ENCODE measurements around the gene GIMAP8. TPM values are rescaled to one million over a fixed set of nuclear protein-coding genes. Genes with fewer than 3 reads are reported as not detected.
"Not testable (repeated sequence)": the region's sequence is repeated elsewhere in the genome, so short reads cannot be mapped to it uniquely, and the experiment has no call there.

Gene GIMAP8
- total RNA-seq, 2 experiments from 2014 or later: 9.1 to 9.7 TPM

DNA sequence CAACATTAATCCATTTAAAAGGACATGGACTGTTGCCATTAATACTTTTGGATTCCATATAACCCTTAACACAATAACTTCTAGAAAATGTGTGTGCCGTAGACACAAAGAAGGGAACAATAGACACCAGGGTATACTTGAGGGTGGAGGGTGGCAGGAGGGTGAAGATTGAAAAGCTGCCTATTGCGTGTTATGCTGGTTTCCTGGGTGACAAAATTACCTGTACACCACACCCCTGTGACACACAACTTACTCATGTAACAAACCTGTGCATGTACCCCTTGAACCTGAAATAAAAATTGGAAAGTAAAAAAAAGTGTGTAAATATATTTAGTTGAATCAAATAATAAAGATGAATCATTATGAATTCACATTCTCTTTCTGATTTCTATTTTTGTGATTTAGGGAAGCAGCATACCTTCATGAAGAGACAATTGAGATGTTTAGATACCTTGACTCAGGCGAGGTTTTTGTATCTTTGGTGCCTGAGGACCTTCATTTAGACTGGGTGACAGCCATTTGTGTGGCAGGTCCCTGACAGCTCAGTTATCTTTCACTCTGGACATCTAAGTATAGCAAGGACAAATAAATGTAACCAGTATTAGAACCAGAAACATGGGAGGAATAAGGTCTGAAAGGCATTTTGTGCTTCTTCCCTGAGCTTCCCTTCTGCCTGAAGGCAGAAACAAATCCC is 28.7 kb downstream of the GIMAP8 start:
- peaks cover 88% of the 10 kb centered on the region for H3K4me1 Mint-ChIP-seq (ENCODE audit: low read depth)
- H3K36me3 Mint-ChIP-seq (ENCODE audit: low read depth): peaks cover 31% of the 10 kb centered on the region
- H3K27ac Mint-ChIP-seq: peak overlapping the region; percentile 97
- H3K9me3 Mint-ChIP-seq: no peaks in the 10 kb centered on the region
- CTCF ChIA-PET: interaction anchor here (0.6 to 1.6 kb wide), 6 partner anchors 8 to 253 kb away, joined by 3 to 4 read pairs (median 3); no protein-coding TSS in a partner anchor
- intact Hi-C loops (cut with micrococcal nuclease): no loop called here
- H3K4me3 Mint-ChIP-seq: peak overlapping the region; percentile 55
- no peaks in the 10 kb centered on the region for H3K27me3 Mint-ChIP-seq (ENCODE audit: low read depth)
- DNase-seq: peak; percentile 60

- CTCF ChIA-PET: interaction anchor here (1.0 to 1.6 kb wide), 5 partner anchors 10 to 32 kb away, joined by 3 to 6 read pairs (median 4); no protein-coding TSS in a partner anchor
- intact Hi-C loops (cut with micrococcal nuclease): loop anchor here (1.0 to 2.0 kb wide), 4 partner anchors 21 to 273 kb away; partner anchors contain the start of gene GIMAP8
Observed at GRCh38 chr7:150481186-150481920, 30.9 kb downstream of the GIMAP8 start.

DNA sequence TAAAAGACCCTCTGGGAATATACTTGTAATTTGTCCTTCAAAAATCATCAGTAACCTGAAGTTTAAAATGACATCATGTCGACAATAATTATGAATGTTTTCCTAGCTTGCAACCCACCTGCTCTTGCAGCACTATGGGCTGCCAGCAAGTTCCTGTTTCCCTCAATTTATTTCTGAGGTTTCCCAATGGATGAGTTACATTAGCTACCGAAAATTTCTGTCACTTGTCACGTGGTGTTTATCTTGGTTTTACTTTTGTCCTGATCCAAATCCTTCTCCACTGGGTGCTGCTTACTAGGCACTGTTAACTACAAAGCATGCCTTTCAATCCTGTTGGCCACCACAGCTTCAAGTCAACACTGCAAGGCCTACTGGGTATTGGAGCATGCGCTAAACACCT is 31.5 kb downstream of the GIMAP8 start:
- no peaks in the 10 kb centered on the region for H3K27me3 Mint-ChIP-seq (ENCODE audit: low read depth)
- no peak for DNase-seq
- H3K27ac Mint-ChIP-seq: peak overlapping the region; percentile 97
- peak overlapping the region; percentile 69 for H3K4me3 Mint-ChIP-seq
- H3K36me3 Mint-ChIP-seq (ENCODE audit: low read depth): peaks cover 7% of the 10 kb centered on the region
- CTCF ChIA-PET: interaction anchor here (1.0 to 1.6 kb wide), 5 partner anchors 10 to 33 kb away, joined by 3 to 6 read pairs (median 4); no protein-coding TSS in a partner anchor
- peaks cover 92% of the 10 kb centered on the region for H3K4me1 Mint-ChIP-seq (ENCODE audit: low read depth)
- H3K9me3 Mint-ChIP-seq: no peaks in the 10 kb centered on the region
- intact Hi-C loops (cut with micrococcal nuclease): loop anchor here (1.0 to 2.0 kb wide), 4 partner anchors 21 to 272 kb away; partner anchors contain the start of gene GIMAP8

More at GRCh38 chr7:150481186-150481920, 30.9 kb downstream of the GIMAP8 start:
- peaks cover 93% of the 10 kb centered on the region for H3K4me1 Mint-ChIP-seq (ENCODE audit: low read depth)
- peak overlapping the region; percentile 97 for H3K27ac Mint-ChIP-seq
- H3K4me3 Mint-ChIP-seq: peak overlapping the region; percentile 69
- H3K36me3 Mint-ChIP-seq (ENCODE audit: low read depth): peaks cover 13% of the 10 kb centered on the region
- H3K27me3 Mint-ChIP-seq (ENCODE audit: low read depth): no peaks in the 10 kb centered on the region
- DNase-seq: peak; percentile 67
- H3K9me3 Mint-ChIP-seq: no peaks in the 10 kb centered on the region

DNA sequence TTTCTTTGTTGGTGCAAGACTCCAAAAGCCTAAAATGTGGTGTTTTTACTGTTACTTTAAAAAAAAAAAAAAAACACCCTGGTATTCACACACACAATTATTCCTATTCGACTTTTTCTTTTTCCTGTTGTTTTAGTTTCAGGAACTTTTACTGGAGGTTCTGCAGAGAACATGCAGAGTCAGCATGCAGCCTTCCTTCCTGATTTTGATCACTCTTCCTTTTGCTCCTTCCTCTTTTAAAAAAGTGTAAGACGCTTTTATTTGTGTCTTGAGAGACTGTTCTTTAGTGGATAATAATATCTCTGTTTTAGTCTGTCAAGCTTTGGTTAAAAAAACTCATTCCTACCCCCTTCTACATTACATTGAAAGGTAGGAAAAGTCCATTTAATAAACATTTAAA is 33.1 kb downstream of the GIMAP8 start:
- H3K36me3 Mint-ChIP-seq (ENCODE audit: low read depth); H3K27me3 Mint-ChIP-seq (ENCODE audit: low read depth); H3K9me3 Mint-ChIP-seq; DNase-seq; intact Hi-C loops (cut with micrococcal nuclease): not testable (repeated sequence)
- CTCF ChIA-PET: interaction anchor here (0.9 to 1.2 kb wide), 2 partner anchors 19 to 34 kb away, joined by 3 to 4 read pairs; no protein-coding TSS in a partner anchor
- H3K4me3 Mint-ChIP-seq: peak overlapping the region; percentile 59
- H3K4me1 Mint-ChIP-seq (ENCODE audit: low read depth): peaks cover 91% of the 10 kb centered on the region
- H3K27ac Mint-ChIP-seq: peak overlapping the region; percentile 97

- Mint-ChIP-seq H3K4me3 (peak overlapping the region; percentile 59), H3K4me1 (ENCODE audit: low read depth) (peaks cover 90% of the 10 kb centered on the region), H3K27ac (peak overlapping the region; percentile 97)
- CTCF ChIA-PET: interaction anchor here (0.9 to 1.2 kb wide), 2 partner anchors 18 to 35 kb away, joined by 3 to 4 read pairs; no protein-coding TSS in a partner anchor
- H3K36me3 Mint-ChIP-seq (ENCODE audit: low read depth); H3K27me3 Mint-ChIP-seq (ENCODE audit: low read depth); DNase-seq; H3K9me3 Mint-ChIP-seq; intact Hi-C loops (cut with micrococcal nuclease): not testable (repeated sequence)
Observed at GRCh38 chr7:150484071-150484470, 33.6 kb downstream of the GIMAP8 start.

DNA sequence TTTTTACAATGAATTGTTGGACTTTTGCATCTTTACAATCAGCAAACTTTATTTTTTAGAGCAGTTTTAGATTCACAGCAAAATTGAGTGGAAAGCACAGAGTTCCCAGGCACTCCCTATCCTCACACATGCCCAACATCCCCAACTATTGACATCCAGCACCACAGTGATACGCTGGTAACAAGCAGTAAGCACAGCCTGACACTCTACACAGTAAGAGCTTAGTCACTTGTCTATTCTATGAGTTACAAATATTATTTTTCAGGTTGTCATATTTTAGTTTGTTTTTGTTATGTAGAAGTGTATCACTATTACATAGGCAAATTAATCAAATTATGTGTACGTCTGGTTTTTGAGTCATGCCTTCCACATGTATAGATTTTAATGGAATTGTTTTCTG is 37.2 kb downstream of the GIMAP8 start:
- H3K4me3 Mint-ChIP-seq: no peak overlapping the region
- DNase-seq: no peak
- H3K9me3 Mint-ChIP-seq: peaks cover 10% of the 10 kb centered on the region
- peaks cover 10% of the 10 kb centered on the region for H3K36me3 Mint-ChIP-seq (ENCODE audit: low read depth)
- no peaks in the 10 kb centered on the region for H3K27me3 Mint-ChIP-seq (ENCODE audit: low read depth)
- CTCF ChIA-PET: interaction anchor here (0.7 kb wide), 1 partner anchor 39 kb away, joined by 3 read pairs; no protein-coding TSS in a partner anchor
- H3K4me1 Mint-ChIP-seq (ENCODE audit: low read depth): peaks cover 77% of the 10 kb centered on the region
- intact Hi-C loops (cut with micrococcal nuclease): no loop called here
- no peak overlapping the region for H3K27ac Mint-ChIP-seq

DNA sequence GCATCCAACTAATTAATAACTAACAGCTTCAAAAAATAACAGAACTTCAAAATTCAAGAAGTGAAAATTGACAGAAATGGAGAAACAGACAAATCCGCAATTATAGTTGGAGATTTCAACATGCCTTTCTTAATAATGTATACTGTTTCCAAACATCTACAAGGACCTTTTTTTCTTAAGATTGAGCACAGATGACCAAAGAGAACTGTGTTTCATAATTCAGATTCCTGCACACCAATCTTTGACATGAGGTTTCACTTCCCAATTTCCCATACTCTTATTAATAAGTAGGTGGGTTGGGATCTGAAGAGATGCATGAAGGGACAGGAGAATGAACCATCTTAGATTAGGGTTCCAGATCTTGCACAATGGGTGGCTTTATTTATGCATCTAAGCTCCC is 39.4 kb downstream of the GIMAP8 start:
- no peak overlapping the region for H3K27ac Mint-ChIP-seq
- H3K9me3 Mint-ChIP-seq: peaks cover 15% of the 10 kb centered on the region
- H3K27me3 Mint-ChIP-seq (ENCODE audit: low read depth): no peaks in the 10 kb centered on the region
- no peak overlapping the region for H3K4me3 Mint-ChIP-seq
- intact Hi-C loops (cut with micrococcal nuclease): no loop called here
- H3K36me3 Mint-ChIP-seq (ENCODE audit: low read depth): peaks cover 10% of the 10 kb centered on the region
- DNase-seq: no peak
- peaks cover 62% of the 10 kb centered on the region for H3K4me1 Mint-ChIP-seq (ENCODE audit: low read depth)
- CTCF ChIA-PET: no interaction called here

- intact Hi-C loops (cut with micrococcal nuclease); CTCF ChIA-PET; DNase-seq; H3K4me3 Mint-ChIP-seq; H3K27me3 Mint-ChIP-seq (ENCODE audit: low read depth); H3K27ac Mint-ChIP-seq: not testable (repeated sequence)
- Mint-ChIP-seq H3K36me3 (ENCODE audit: low read depth) (peaks cover 20% of the 10 kb centered on the region), H3K9me3 (peaks cover 24% of the 10 kb centered on the region), H3K4me1 (ENCODE audit: low read depth) (peaks cover 50% of the 10 kb centered on the region)
Observed at GRCh38 chr7:150493442-150493841, 43.0 kb downstream of the GIMAP8 start.

- intact Hi-C loops (cut with micrococcal nuclease): loop anchor here (2.0 kb wide), 2 partner anchors 14 to 22 kb away; no protein-coding TSS in a partner anchor
- peak; percentile 69 for DNase-seq
- peak overlapping the region; percentile 96 for H3K27ac Mint-ChIP-seq
- CTCF ChIA-PET: interaction anchor here (0.5 to 1.6 kb wide), 8 partner anchors 8 to 50 kb away, joined by 3 to 6 read pairs (median 4); partner anchors contain the start of gene GIMAP7
- H3K27me3 Mint-ChIP-seq (ENCODE audit: low read depth): no peaks in the 10 kb centered on the region
- H3K36me3 Mint-ChIP-seq (ENCODE audit: low read depth): peaks cover 35% of the 10 kb centered on the region
- H3K9me3 Mint-ChIP-seq: peaks cover 29% of the 10 kb centered on the region
- peaks cover 88% of the 10 kb centered on the region for H3K4me1 Mint-ChIP-seq (ENCODE audit: low read depth)
- peak overlapping the region; percentile 41 for H3K4me3 Mint-ChIP-seq
Observed at GRCh38 chr7:150502519-150502918, 52.1 kb downstream of the GIMAP8 start.

DNA sequence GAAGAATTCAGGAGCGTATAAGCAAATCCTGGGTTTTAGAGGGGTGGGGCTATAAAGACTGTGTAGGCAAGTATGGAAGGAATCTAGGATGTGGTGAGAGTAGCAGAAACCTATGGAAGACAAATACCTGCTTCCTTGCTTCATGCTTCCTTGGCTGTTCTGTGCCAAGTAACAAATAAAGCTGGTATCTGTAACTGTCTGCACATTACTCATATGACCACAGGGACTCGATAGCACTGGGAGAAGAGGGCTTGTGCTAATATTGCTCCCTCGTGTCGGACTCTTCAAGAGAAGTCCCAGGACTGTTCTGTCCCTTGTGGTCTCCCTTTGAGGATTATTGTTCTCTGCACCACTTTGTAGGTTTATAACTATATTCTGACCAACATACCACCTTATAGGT is 52.7 kb downstream of the GIMAP8 start:
- DNase-seq: no peak
- Mint-ChIP-seq H3K4me3 (peak overlapping the region; percentile 41), H3K9me3 (peaks cover 25% of the 10 kb centered on the region), H3K27ac (peak overlapping the region; percentile 96), H3K36me3 (ENCODE audit: low read depth) (peaks cover 34% of the 10 kb centered on the region), H3K4me1 (ENCODE audit: low read depth) (peaks cover 89% of the 10 kb centered on the region), H3K27me3 (ENCODE audit: low read depth) (no peaks in the 10 kb centered on the region)
- intact Hi-C loops (cut with micrococcal nuclease): loop anchor here (2.0 kb wide), 2 partner anchors 14 to 22 kb away; no protein-coding TSS in a partner anchor
- CTCF ChIA-PET: interaction anchor here (0.7 to 1.6 kb wide), 7 partner anchors 9 to 68 kb away, joined by 3 to 6 read pairs (median 4); no protein-coding TSS in a partner anchor

DNA sequence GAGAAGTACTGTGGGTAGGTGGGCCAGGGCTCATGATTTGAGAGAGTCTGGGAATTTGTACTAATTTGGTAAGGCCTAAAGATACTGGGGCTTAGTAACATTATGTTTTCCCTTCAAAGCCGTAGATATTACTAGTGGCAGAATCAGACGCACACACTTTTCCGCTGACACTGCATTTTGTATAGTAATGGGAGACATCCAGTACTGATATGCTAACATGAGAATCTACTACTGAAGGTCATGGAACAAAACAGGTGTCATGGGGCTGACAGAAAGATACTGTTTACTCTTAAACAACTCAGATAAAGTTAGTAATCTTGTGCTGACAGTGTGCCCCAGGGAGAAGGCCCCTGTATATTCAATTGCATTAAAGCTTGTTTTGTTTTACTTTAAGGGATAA is 53.2 kb downstream of the GIMAP8 start:
- intact Hi-C loops (cut with micrococcal nuclease): loop anchor here (2.0 kb wide), 2 partner anchors 13 to 23 kb away; no protein-coding TSS in a partner anchor
- peak overlapping the region; percentile 69 for H3K4me3 Mint-ChIP-seq

More for the DNA sequence above, 53.2 kb downstream of the GIMAP8 start:
- peaks cover 23% of the 10 kb centered on the region for H3K9me3 Mint-ChIP-seq
- H3K27ac Mint-ChIP-seq: peak overlapping the region; percentile 96
- no peaks in the 10 kb centered on the region for H3K27me3 Mint-ChIP-seq (ENCODE audit: low read depth)
- no peak for DNase-seq
- H3K36me3 Mint-ChIP-seq (ENCODE audit: low read depth): peaks cover 31% of the 10 kb centered on the region
- peaks cover 91% of the 10 kb centered on the region for H3K4me1 Mint-ChIP-seq (ENCODE audit: low read depth)
- CTCF ChIA-PET: interaction anchor here (0.7 to 1.5 kb wide), 6 partner anchors 12 to 67 kb away, joined by 3 to 4 read pairs (median 4); partner anchors contain the start of gene GIMAP4

Measured in activated naive CD4-positive, alpha-beta T cell treated with anti-CD3 and anti-CD28 coated beads for 36 hours (primary cell).